Coronary artery (tissue), 2 donors: ENCODE measurements around the gene CHEK1.

Source experiments
- DNase-seq: peaks from one replicate; pipeline ENCODE4 v3.0.0-alpha.2; 2017; ENCODE audit warnings: low spot score
- H3K27ac ChIP-seq, 2 donors: fragments of 200-600 bp; sonication (generic); one replicate each; pipeline ENCODE4 v1.5.1; 2016 to 2019
- H3K4me3 ChIP-seq: fragments of 200-600 bp; sonication (generic); 2 replicates; pipeline ENCODE4 v1.5.1; 2016; ENCODE audit warnings: mild to moderate bottlenecking, moderate library complexity
- CTCF ChIP-seq: fragments of 200-600 bp; sonication (generic); IDR thresholded peaks from one replicate; pipeline ENCODE4 v1.5.1; 2019; ENCODE audit warnings: antibody characterized with exemption

Gene CHEK1

DNA sequence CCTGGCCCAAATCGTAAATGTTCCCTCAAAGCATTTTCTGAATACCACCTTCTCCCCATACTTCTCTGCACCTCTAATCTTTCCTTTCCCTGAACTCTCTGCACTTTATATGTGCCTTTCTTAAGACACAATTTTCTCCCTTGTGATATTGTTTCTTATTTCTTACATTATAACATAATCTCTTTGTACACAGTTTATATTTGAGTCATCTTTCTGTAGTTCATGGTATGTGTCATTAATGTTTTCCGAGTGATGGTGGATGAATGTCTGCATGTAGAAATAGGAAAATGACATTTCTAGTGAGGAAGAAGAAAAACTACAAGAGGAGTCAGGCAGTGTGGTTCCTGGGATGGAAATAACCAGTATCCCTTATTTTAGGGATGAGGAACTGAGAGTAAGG is 50.2 kb downstream of the CHEK1 start:
- Histone ChIP-seq H3K4me3 (no peak overlapping the region), H3K27ac (no peak overlapping the region)
- DNase-seq: no peak
- no peak for TF ChIP-seq CTCF

- no peak for TF ChIP-seq CTCF
- no peak overlapping the region for H3K4me3 ChIP-seq
- no peak for DNase-seq
- H3K27ac ChIP-seq: no peak overlapping the region
These were observed 54.4 kb downstream of the CHEK1 start for GRCh38 chr11:125679397-125679796.

DNA sequence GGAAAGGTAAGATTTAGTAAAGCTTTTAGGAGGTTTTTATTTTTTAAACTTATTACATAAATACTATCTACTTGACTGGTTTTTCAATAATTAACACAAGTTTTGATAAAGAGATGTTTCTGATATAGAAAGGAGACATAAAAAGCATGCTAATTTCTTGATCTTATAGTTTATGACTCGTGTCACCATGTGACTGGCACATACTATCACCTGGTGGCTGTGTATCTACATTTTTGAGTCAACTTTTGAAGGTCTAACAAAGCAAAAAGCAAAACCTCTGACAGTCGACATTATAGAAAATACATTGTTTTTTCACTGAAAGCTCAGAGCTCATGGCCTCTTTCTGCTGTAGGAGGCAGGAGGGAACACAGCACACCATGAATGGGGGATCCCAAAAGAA is 54.9 kb downstream of the CHEK1 start:
- Histone ChIP-seq H3K4me3 (no peak overlapping the region), H3K27ac (no peak overlapping the region)
- DNase-seq: no peak
- TF ChIP-seq CTCF: no peak

DNA sequence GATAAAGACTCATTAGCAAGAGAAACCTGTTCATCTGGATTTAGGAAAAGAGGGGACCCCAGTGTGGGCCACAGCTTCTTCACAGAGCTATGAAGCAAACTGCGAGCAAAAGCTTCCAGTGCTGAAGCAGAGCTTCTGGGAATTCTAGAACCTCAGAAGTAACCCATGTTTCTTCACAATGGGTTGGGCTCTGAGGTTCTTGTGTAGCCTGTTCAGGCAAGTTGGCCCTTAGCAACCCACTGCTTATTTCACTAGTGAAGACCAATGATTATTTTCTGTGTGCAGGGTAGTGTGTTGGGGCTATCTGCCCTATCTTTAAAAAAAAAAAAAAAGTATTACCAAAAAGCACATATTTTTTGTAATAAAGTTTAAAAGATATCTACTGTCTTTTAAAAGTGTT is 55.8 kb downstream of the CHEK1 start, which contains the start of gene ACRV1:
Gene ACRV1, minus strand, starts transcription at position 101 of the 400 bp plus-strand sequence. Its CDS starts 67 bp downstream, at position 34.
- no peak for DNase-seq
- TF ChIP-seq CTCF: no peak
- H3K27ac ChIP-seq: no peak within 1 kb of the TSS
- no peak within 1 kb of the TSS for H3K4me3 ChIP-seq

DNA sequence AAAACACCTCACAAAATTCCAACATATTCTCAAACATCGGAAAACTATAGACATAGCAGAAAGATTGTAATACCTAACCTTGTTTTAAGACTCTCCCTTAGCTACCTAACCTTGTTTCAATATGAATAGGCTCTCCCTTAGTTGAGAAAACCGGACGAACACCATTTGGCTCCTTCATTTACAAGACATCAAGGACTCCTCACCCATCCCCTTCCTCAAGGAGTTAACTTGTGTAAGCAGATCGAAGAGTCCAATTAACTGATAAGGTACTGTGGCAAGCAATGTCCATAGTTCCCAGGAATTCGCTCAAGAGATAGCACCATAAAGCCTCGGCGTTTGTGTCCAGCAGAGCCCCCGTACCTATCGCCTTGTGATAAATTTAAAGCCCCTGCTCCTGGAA is 60.3 kb downstream of the CHEK1 start:
- TF ChIP-seq CTCF: no peak
- DNase-seq: no peak
- Histone ChIP-seq H3K4me3 (no peak overlapping the region), H3K27ac (no peak overlapping the region)

GRCh38 chr11:125688066-125688465 is 63.1 kb downstream of the CHEK1 start:
- Histone ChIP-seq H3K27ac (no peak overlapping the region), H3K4me3 (no peak overlapping the region)
- TF ChIP-seq CTCF: no peak
- no peak for DNase-seq

- DNase-seq: no peak
- Histone ChIP-seq H3K27ac (no peak overlapping the region), H3K4me3 (no peak overlapping the region)
- TF ChIP-seq CTCF: no peak
These were observed 63.7 kb downstream of the CHEK1 start for GRCh38 chr11:125688632-125689031.
